ENCODE data around the gene MAPK8IP3.

The MAPK8IP3 gene

DNA sequence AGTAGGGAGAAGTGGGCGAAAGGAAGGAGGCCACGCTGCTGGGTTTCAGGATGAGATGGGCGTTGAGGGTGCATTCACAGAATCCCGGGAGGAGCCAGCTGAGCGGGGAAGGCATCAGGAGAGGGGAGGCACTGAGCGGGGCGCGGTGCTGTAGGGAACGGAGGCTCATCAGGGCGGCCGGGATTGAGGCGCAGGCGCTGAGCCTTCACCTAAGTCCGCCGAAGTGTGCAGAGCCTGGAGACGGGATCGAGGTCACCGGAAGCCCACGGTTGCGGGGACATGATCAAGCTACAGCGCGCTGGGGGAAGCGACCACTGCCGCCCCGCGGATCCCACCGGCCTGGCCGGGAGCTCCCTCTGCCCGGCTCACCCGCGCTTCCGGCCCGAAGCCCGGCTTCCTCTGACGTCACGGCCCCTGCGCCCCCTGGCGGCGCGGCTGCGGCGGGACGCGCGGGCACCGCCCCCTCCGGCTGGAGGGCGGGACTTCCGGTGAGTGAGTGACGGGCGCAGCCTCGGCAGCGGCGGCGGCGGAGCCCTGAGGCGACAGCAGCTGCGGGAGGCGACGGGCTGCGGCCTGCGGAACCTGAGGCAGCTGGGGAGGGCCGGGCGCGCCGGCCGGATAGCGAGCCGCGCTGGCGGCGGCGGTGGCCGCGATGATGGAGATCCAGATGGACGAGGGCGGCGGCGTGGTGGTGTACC, at the start of gene MAPK8IP3:
TSS of gene MAPK8IP3 (plus strand) at position 508 of the 698 bp plus-strand sequence. CDS start at position 653, 145 bp downstream.
- in situ Hi-C loops (cut with MboI; ENCODE audit: low sequenced_read_pairs) = no loop called here

DNA sequence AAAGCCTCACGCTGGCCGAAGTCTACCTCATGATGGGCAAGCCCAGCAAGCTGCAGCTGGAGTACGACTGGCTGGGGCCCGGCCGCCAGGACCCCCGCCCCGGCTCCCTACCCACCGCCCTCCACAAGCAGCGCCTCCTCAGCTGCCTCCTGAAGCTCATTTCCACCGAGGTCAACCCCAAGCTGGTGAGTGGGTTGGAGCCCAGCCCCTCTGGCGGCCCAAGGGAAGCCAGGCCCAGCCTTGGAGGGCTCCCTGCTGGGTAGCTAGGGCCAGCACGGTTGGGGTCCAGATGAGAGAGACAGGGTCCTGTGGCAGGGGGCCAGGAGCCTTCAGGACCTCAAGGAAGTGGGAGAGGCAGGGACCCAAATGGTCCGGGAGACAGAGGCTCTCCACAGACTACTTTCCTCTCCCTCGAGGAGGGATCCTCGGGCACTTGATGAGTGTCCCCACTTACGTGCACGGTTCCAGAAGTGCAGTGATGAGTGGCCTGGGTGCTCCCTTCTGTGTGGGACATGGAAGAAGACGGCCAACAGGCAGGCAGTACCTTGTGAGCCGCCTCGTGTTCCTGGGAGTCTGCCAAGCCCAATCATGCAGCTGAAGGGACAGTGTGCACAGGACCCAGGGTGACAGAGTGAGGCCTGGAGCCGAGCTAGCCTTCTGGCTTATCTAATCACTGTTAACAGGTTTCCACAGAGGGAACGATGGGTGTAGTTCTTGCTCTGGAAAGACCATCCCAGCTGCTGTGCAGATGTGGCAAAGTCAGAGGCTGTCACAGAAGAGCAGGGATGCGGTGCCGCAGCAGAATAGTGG, 49.0 kb upstream of the MAPK8IP3 start:
- in situ Hi-C loops (cut with MboI; ENCODE audit: low sequenced_read_pairs) = no loop called here

DNA sequence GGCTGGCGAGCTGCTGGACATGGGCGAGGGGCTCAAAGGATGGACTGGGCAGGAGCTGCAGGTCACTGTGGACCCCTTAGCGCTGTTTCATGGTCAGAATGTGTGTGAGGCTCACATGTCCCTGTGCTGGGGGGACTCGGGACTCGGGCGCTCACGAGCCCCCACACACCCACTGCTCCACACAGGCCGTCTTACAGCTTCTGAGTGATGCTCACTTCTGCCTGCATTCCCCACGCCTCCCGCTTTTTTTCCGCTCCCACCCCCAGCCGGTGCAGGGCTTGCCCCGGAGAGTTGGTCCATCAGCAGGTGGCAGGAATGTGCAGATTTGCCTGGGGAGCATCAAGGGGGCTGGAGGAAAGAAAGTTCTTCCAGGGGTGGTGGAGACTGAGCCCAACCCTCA, 48.2 kb upstream of the MAPK8IP3 start:
- in situ Hi-C loops (cut with MboI; ENCODE audit: low sequenced_read_pairs) = no loop called here

DNA sequence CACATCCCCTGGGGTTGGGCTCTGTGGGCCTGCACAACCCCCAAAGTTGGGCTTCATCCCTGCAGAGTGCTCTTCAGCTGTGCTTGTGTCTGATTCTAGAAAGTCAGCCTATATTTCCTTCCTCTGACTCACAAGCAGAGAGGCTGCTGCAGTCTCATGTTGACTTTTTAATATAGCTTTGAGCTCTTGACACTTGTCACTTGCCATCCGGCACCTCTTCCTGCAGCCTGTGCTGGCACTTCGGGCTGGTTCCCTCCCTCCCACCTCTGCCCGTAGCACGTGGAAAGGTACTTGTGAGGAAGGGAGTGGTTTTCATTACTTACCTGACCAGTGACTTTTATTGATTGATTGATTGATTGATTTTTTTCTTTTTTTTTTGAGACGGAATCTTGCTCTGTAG, 47.0 kb upstream of the MAPK8IP3 start:
- in situ Hi-C loops (cut with MboI; ENCODE audit: low sequenced_read_pairs) = no loop called here

DNA sequence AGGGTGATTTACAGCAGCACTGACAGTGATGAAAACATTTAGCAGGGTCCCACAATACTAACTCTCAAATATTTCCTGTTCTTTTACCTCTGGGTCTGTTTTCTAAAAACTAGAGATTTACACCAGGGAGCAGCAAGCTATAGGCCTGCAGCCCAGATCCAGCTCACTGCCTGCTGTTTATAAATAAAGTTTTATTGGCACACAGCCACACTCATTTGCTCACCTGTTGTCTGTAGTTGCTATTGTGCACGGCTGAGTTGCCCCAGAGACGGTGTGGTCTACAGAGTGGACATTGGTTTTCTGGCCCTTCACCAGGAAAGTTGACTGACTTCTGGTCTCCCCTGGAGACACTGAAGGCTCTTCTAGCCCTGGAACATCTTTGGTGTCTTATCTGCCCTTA, 44.2 kb upstream of the MAPK8IP3 start:
- in situ Hi-C loops (cut with MboI; ENCODE audit: low sequenced_read_pairs) = no loop called here

- in situ Hi-C loops (cut with MboI; ENCODE audit: low sequenced_read_pairs) = no loop called here
These were observed 43.5 kb upstream of the MAPK8IP3 start for GRCh38 chr16:1662543-1662942.

DNA sequence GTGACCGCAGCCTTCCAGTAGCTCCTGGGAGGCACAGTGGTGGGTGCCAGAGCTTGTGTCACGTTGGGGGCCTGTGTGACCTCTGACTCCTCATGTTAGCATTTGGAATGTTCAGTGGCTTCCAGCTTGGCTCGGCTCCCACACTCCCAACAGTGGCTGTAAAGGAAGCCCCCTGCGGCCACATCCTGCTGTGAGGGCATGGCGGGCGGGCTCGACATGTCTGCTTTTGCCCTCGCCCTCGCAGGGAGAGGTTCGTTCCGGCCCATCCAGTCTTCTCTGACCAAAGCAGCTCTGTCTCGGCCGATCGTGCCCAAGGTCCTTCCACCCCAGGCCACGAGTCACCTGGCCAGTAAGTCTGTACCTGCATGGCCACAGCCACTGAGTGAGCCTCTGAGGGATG, 40.2 kb upstream of the MAPK8IP3 start:
- in situ Hi-C loops (cut with MboI; ENCODE audit: low sequenced_read_pairs) = no loop called here

DNA sequence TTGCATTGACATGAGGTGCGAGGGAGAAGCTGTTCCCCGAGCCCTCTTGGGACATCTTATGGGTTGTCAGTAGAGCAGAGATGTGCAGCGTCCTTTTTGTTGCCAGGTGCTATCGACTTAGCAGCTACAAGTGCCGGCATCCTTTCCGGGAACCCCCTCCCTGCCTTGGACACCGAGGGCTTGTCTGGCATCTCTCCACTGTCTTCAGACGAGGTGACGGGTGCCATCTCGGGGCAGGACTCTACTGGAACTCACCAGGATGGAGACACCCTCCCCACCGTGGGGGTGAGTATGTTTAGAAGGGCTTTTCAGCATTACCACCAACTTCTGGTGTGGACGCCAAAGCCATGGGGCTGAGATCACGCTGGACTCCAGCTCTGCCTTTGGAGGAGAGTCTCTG, 39.7 kb upstream of the MAPK8IP3 start:
- in situ Hi-C loops (cut with MboI; ENCODE audit: low sequenced_read_pairs) = no loop called here

GRCh38 chr16:1667271-1667670, 38.7 kb upstream of the MAPK8IP3 start:
- in situ Hi-C loops (cut with MboI; ENCODE audit: low sequenced_read_pairs) = no loop called here

DNA sequence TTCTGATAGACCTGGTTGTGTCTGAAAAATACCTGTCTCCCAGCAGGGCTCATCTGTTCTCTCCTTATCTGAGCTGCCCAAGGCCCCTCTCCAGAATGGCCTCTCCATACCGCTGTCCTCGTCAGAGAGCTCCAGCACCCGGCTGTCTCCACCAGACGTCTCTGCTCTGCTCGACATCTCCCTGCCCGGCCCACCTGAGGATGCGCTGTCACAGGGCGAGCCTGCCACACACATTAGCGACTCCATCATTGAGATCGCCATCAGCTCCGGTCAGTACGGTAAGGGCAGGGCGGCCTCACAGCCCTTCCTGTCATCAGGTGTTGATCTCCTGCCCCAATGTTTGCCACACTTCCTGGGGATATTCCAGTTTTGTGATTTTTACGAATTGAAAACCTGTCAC, 38.1 kb upstream of the MAPK8IP3 start:
- in situ Hi-C loops (cut with MboI; ENCODE audit: low sequenced_read_pairs) = no loop called here

DNA sequence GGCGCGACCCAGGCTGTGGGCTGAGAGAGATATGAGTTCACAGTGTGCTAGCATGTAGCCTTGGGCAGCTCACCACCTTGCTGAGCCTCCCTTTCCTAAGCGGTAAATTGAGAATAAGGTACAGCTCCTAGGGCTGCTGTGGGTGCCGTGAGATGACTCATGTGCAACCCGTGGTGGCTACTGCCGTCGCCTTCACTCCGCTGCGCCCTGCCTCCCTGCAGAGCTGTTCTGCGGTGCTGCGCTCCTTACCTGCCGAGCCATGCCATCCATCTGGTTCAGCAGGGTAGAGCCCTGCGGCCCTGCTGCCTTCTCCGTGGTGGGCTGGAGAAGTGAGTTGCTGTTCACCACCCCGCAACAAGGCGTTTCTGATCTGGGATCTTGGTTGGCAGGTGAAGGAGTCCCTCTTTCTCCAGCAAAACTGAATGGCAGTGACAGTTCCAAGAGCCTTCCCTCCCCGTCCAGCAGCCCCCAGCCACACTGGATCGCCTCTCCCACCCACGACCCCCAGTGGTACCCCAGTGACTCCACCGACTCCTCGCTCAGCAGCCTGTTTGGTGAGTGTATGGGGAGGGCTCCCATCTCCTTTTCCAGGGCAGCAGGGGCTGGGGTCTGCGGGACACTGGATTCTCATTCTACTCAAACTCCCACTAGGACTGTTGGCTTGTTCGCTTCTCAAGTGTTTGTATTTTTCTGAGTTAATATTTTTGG, 37.2 kb upstream of the MAPK8IP3 start:
- in situ Hi-C loops (cut with MboI; ENCODE audit: low sequenced_read_pairs) = no loop called here

GRCh38 chr16:1669698-1670097, 36.3 kb upstream of the MAPK8IP3 start:
- in situ Hi-C loops (cut with MboI; ENCODE audit: low sequenced_read_pairs) = no loop called here

GRCh38 chr16:1670371-1670770, 35.6 kb upstream of the MAPK8IP3 start:
- in situ Hi-C loops (cut with MboI; ENCODE audit: low sequenced_read_pairs) = no loop called here

GRCh38 chr16:1670866-1671265, 35.1 kb upstream of the MAPK8IP3 start:
- in situ Hi-C loops (cut with MboI; ENCODE audit: low sequenced_read_pairs) = no loop called here

DNA sequence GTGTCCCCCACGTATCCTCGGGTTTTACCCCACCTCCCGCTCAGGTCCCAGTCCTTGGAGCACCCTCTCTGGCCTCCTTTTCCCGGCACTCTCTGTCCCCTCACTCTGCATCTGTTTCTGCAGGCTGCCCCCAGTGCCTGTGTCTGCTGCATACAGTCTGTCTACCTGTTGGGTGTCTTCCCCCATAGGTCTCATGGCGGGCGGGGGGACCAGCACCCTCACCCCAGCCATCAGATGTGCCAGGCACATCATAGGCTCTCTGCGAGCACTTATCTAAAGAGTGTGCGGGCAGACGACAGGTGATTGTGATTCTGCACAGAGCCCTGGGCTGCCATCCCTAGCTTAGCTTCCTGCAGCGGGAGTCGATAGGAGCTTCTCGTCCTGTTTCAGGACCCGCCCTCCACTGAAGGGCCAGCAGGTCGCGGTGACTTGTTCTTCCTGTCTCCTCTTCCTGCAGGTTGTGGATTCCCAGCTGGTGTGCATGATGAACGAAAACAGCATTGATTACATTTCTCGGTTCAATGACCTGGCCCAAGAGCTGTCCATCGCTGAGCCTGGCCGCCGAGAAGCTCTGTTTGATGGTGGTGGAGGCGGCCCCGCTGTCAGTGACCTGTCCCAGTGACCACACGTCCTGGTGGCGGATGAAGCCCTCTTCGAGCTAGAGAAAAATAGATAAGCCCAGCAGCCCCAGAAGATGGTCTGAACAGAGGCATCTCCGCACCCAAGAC, 32.4 kb upstream of the MAPK8IP3 start:
- in situ Hi-C loops (cut with MboI; ENCODE audit: low sequenced_read_pairs) = no loop called here

DNA sequence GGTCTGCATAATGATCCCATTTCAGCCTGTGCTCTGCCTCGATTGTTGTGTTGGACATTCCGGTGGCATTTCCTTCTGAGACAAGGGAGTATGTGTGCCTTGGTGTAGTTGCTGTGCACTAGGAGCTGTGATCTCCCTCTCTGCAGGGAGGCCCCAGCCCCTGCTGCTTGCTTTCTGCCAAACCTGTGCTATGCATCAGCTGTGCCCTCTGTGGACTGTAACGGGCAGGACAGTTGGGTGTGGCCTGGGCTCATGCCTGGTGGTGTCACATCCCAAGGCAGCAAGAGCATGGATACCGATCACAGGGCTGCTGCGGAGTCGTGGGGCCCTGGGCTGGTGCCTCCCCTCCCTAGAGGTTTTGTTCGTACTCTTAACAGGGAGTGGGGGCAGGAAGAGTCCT, 31.7 kb upstream of the MAPK8IP3 start:
- in situ Hi-C loops (cut with MboI; ENCODE audit: low sequenced_read_pairs) = no loop called here

DNA sequence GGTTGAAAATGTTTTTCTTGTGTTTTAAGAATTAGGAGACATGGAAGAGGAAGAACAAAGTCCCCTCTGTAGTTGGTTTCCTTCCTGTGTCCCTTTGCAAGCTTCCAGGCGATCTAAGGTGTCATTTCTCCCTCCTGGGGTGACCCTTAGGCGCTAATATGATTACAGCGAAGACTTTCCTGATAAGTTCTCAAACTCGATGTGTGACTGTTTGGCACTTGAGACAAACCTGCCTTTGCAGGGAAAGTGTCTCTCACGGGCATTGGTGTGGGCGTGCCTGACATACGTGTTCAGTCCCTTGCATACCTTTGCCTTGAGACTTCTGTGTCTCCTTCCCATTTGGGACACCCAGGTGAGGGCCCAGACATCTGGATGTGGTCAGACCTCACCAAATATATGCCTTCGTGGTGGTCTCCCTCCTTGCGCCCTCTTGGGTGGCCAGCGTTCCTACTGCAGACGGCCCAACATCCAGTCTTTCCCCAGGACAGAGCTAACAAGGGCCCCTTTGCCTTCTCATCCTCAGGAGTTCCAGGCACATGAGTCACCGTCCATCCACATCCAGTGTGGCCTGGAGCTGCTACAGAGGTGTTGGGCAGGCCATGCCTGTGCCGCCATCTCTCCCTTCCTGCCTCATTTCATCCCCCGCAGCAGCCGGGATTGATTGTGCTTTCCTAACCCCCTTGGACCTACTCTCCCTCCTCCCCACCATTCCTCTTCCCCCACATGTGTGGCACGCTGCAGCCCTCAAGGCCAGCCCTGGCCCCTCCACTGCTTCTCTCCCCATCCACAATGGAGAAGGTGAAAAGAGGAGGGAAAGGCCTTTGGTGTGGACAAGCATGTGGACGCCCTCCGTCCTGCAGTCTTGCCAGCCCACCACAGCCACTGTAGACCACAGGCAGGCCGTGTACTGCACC, 31.0 kb upstream of the MAPK8IP3 start:
- in situ Hi-C loops (cut with MboI; ENCODE audit: low sequenced_read_pairs) = no loop called here

GRCh38 chr16:1676661-1677060, 29.3 kb upstream of the MAPK8IP3 start:
- in situ Hi-C loops (cut with MboI; ENCODE audit: low sequenced_read_pairs) = no loop called here

DNA sequence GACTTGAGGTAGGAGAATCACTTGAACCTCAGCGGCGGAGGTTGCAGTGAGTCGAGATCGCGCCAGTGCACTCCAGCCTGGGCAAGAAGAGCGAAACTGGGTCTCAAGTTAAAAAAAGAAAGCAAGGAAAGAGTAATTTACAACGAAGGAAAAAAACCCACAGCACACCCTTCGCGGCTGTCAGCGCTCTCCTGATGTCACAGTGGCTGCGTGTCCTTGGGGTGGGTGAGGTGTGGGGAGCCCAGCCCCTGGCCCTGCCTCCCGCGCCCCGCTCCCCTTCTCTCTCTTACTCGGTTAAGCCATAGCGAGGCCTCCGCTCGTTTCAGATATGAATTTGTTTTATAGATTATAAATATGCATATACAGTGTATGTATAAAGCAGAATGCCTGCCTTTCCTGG, 28.7 kb upstream of the MAPK8IP3 start:
- in situ Hi-C loops (cut with MboI; ENCODE audit: low sequenced_read_pairs) = no loop called here

DNA sequence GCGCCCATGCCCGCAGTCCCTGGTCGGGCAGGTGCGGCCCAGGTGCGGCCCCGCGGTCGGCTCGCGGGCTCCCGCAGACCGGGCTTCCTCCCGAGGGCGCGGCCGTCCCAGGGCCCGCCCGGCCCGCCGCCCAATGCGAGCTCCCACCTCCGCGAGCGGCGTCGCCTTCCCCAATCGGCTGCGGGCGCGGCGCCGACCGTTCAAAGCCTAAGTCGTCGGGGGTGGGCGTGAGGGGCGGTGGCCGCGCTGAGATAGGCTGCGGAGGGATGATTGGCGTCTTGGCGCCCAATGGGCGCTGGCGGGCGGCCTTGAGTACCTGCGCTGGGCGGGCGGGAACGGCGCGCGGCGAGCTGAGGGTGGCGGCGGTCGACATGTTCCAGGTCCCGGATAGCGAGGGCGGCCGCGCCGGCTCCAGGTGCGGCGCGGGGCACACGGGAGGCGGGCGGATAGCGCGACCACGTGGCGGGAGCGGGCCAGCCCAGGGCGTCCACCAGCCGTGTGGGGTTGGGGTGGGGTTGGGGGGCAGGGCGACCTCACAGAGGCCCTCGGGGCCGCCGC, 28.0 kb upstream of the MAPK8IP3 start, which contains the start of gene JPT2:
TSS of gene JPT2 (plus strand) at position 338 of the 558 bp plus-strand sequence. CDS start at position 372, 34 bp downstream.
- in situ Hi-C loops (cut with MboI; ENCODE audit: low sequenced_read_pairs) = no loop called here

Measured in HL-60/S4 treated with retinoic acid at 250 ng/mL for 4 days and 3 days (cell line).